Stimulated activated CD4-positive, alpha-beta T cell treated with anti-CD3 and anti-CD28 coated beads, Interleukin-4, amount 100 ng/mL, for 48 hours (primary cell): ENCODE data around the gene TRIM42.

ENCODE experiments used
- DNase-seq, 2 donors: peaks; one replicate each; pipeline ENCODE4 v3.0.0-alpha.2; 2020; ENCODE audit warnings: low read depth in 2 of 2

The TRIM42 gene

DNA sequence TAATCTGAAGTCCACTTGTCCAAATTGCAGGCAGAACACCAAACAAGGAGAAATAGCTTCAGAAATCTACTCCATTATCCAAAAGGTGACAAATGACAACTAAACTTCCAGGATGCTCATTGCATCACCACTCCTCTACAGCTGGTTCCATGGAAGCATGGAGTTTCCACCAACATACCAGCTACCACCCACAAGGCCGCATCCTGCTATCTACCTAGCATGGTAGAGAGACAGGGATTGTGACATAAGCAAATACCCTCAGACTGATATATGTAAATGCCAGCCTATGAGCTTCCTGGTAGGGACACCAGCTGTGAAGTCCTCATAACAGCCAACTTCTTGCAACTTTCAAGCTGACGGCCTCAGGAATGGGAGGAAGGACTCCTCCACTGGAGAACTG lies at the start of gene TRIM42:
Gene TRIM42, plus strand, starts transcription at position 301 of the 400 bp plus-strand sequence. CDS start 166 bp downstream, outside the sequence.
- DNase-seq, result no peak

DNA sequence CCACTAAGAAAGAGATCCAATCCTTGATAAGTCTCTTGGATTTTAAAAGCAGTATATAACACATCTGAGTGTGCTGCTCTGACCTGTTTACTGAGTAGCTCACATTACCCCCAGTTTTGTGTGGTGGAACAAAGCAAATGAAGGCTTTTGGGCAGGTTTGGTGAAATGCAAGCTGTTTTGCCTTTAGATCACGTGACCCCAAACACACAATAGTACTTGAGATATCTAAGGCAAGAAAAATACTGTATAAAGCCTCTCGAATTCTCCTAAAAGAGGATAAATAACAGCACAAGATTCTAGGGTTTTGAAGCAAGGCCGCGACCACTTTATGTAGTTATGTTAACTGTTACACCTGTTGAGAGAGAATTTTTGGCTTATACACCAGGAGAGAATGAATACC lies 49.3 kb upstream of the TRIM42 start:
- no peak for DNase-seq

DNA sequence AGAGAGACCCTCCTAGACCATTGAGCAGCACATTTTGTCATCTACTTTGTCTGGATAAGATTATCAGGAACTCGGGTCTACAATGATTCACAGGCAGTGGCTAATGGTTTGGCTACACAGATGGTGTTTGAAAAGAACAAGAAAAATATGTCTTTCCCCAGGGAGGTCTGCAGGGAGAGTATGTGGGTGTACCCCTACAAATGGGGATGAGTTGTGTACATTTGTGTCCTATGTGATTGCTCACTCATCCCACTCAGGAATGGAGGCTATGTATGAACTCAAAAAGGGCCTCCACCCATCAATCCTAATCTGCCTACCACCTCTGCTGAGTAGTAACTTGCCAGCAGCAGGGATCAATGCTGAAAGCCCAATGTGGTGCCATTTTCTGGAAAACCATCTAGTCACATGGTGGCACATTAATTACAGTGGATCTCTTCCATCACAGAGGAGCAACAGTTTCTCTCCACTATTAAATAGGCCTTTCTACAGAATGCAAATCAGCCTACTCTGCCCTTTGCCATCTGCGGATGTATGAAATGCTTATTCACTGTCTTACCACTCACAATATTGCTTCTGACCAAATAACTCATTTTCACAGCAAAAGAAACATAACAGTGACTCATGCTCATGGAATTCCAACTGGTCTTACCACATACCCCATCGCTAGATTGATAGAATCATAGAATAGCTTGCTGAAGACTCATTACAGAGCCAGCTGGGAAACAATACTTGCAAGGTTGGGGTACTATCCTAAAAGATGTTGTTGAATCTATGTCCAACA lies 48.3 kb upstream of the TRIM42 start:
- DNase-seq, result no peak

DNA sequence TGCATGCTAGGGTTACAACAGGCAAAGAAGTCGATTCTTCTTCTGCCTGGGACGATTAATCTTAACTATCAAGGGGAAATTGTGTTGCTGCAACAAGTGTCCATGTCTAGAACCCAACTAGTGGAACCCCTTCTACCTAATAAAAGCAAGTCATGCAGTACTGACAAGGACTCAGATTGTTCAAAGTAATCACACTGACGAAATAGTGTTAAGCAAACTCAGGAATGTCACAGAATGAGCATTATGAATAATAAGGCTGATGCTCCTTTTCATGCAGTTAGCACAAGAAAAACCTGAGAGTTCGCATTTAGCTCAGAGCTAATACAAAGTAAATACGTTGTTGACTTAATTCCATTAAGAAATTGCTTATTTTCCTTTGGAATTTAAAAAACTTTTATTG lies 47.5 kb upstream of the TRIM42 start:
- no peak for DNase-seq

DNA sequence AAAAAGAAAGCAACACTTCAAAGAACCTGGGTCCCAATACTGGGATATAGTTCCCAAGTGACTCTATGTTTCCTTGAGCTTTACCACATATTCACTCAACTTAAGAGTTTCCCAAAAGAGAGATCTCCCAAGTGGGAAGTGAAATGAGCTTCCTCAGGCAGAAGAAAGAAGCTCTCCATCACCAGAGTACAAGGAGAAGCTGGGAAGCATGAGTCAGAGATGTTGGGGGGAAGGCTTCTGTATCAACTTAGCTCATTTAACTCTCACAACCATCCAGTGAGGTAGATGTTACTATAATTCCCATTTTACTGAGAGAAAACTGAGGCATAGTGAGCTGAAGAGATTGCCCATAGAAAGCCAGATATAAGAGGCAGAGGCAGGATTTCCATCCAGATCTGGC lies 47.0 kb upstream of the TRIM42 start:
- no peak for DNase-seq

DNA sequence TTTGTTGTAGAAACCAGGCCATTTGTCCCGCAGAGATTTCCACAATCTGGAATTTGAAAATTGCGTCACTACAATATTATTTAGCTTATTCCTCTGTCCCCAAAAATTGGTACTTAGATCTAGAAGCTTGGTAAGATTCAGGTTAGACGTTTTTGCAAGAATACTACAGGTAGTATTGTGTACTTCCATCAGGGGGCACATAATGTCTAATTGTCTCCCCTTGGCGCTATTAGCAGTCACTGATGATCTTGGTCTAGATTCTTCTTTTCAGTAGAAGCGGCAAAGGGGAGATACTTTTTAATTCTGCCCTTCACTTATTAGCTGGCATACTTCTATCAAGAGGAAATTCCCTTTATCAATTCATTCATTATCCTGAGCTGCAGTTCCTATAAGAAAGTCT lies 42.6 kb upstream of the TRIM42 start:
- DNase-seq, result no peak

DNA sequence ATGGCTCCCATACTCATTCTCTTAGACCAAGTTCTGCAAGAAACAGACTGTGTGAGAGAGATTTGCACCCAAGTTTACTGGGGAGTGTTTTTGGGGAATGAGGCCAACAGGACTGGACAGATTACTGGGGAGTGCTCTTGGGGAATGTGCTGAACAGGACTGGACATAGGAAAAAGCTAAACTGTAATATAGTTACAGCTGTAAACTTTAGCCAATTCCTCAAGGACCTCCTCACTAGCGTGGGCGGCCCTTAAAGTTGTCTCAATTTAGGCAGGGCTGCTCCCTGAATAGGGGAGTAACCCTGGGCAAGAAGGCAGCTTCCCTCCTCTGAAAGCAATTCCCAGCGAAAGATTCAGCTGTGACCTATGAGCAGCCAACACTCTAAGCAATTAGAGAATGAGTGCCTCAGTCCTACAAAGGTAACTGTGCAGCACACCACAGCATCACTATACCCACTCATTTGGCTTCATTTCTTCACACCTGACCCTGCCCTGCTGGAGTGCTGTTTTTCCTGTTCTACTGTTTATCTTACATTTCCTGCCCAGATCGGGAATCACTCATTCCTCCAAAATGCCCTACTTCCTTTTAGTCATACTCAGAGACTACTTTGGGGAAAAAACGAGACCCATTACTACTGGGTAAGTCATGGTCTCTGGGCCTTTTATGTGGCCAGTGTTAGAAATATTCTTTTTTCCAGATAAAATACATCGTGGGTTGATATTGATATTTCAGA lies 41.3 kb upstream of the TRIM42 start:
- DNase-seq, result no peak

DNA sequence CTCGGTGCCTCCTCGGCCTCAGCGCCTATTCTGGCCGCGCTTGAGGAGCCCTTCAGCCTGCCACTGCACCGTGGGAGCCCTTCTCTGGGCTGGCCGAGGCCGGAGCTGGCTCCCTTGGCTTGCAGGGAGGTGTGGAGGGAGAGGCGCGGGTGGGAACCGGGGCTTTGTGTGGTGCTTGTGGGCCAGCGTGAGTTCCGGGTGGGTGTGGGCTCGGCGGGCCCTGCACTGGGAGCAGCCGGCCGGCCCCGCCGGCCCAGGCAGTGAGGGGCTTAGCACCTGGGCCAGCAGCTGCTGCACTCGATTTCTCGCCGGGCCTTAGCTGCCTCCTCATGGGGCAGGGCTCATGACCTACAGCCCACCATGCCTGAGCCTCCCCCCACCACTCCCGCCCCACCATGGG lies 26.6 kb upstream of the TRIM42 start:
- no peak for DNase-seq

DNA sequence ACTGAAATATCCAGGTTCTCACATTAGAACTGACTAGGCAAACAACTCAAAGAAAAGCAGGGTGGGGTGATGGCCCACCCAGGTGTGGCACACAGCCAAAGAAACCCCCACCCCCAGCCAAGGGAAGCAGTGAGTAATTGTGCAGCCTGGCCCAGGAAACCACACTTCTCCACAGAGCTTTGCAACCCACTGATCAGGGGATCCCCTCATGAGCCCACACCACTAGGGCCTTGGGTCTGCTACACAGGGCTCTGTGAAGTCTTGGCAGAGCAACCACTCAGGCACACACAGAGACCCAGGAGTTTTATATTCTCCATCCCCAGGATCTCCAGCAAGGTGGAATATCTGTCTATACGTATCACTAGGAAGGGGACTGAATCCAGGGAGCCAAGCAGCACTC lies 22.2 kb upstream of the TRIM42 start:
- no peak for DNase-seq

DNA sequence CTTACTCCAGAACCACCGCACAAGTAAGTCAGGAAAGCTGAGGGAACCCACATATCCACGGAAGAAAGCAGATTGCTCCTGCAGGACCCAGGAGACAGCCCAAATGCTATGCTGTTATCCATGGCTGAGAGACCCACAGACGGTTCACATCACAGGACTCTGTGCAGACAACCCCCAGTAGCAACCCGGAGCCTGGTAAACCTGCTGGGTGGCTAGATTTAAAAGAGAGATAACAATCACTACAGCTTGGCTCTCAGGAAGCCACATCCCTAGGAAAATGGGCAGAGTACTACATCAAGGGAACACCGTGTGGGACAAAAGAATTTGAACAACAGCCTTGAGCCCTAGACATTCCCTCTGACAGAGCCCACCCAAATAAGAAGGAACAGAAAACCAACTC lies 13.8 kb upstream of the TRIM42 start:
- DNase-seq, result no peak

DNA sequence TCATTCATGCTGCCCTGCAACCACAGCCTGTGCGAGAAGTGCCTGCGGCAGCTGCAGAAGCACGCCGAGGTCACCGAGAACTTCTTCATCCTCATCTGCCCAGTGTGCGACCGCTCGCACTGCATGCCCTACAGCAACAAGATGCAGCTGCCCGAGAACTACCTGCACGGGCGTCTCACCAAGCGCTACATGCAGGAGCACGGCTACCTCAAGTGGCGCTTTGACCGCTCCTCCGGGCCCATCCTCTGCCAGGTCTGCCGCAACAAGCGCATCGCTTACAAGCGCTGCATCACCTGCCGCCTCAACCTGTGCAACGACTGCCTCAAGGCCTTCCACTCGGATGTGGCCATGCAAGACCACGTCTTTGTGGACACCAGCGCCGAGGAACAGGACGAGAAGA lies 4.7 kb downstream of the TRIM42 start:
- DNase-seq, result no peak

DNA sequence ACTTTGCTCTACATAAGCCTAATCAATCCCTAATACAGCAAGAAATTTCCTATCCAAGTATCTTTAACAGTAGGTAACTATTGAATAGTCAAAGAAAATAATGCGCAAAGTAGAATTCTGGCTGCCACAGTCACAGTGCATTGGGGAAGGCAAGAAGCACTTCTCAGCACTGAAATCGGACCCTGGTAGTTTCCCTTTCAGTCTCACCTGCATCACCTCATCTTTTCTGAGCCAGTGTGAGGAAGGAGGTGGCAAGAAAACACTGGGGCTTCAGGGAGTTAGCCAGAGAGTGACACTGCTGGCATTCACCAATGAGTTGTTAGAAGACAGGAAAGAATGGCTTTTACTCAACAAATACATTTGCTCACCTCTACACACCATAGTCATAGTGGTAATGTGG lies 8.3 kb downstream of the TRIM42 start:
- no peak for DNase-seq

DNA sequence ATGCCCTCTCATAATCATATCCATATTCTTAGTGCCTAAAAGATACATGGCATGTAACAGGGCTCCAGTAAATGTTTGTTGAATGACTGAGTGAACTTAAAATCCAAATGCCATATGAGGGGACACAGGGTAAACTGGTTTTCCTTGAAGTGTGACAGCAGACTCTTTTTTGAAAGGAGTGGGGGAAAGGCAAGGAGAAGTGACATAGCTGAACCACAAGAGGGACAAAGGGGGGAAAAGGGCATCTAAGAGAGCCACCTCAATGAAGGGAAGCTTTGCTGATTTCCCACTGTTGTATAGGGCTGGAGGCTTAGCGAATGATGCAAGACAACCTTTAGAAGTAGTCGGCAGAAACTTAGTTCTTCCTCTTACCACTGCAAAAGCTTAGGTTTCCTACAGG lies 9.1 kb downstream of the TRIM42 start:
- no peak for DNase-seq

DNA sequence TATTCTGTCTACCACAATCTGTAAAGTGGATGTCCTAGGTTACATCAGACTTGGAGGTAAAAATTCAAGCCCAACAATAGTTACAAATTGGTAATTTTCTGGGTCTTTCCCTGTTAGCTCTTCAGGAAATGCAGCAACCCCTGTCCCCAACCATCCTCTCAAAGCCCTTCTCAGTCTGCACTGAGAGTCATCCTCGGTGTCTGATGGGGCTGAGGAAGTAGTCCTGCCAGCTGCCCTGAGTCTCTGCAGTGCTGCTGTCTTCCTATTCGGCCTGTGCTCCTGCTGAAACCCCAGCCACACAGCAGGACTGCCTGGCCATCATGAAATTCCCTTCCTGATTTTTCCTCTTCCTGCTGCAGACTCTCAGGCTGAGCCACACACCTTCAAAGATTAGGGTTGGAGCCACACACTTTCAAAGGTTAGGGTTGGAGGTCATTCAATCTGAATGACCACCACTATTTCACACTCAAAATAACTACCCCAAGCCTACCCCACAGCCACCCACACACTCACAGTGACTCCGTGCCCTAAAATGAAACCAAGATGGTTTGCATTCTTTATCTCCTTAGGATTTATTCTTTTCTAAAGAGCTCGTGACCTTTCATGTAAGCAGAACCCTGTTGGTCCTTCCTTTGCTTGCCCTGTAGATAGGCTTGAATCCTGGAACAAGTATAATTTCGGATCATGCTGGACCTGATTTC lies 17.6 kb downstream of the TRIM42 start:
- DNase-seq, result no peak

DNA sequence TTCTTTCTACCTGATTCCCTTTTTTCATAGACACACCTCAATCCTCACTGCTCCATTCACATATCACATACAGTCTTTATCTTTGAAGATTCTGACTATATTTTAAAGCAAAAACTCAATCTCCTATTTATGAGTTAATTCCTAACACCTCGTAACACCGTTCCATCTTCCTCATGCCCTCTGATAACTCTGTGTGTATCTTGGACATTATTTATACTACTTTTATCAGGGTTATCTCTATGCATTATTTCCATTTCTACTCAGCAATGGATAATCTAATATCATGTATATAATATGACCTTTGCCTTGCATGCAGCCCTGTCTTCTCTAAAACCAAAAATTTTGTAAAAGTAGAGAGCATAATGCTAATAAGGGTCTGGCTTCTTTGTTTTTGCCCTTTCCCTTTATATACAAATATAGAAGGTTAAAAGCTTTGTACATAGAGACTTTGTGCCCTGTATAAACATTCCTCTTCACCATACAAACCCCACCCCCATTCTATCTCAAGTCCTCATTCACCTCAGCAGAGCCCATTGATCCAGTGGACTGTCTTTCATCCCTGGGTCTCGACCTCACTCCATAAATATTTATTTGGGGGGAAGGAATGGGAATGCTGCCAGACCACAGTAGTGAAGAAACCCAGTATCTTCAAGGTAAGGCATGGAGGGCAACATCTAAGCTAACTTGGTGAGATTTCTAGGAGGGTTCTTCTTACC lies 21.8 kb downstream of the TRIM42 start:
- DNase-seq, result no peak

DNA sequence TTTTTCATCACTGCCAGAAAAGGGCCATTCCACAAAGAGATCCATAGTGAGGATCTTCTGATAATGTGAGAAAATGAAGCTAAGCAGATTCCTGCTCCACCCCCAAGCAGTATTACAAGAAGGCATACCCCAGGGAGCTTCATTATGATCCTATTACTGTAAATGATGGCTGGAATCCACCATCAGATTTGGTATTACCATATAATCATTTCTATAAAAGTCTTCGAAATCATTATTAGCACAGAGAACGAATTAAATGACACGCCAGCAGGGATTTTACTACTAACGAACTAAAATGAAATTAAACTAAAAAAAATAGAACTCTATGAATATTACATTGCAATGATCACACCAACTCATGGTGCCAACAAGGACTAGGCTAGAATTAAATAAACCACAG lies 24.4 kb downstream of the TRIM42 start:
- no peak for DNase-seq

DNA sequence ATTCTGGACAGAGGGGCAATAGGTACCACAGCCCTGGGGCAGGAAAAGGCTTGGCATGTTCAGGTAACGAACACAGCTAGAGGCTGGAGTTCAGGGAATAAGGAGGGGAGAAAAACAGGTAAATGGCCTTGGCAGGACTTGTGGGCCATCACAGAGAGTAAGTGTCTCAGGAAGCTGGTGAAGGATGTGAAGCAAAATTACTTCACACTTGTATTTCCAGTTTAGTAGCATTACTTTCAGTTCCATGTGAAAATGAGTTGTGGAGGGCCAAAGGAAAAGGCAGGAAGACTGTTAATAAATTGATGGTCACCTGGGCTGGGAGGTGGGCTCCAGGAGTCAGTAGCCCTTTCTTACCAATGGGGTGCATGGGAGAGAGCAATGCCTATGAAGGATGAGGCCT lies 25.6 kb downstream of the TRIM42 start:
- no peak for DNase-seq

DNA sequence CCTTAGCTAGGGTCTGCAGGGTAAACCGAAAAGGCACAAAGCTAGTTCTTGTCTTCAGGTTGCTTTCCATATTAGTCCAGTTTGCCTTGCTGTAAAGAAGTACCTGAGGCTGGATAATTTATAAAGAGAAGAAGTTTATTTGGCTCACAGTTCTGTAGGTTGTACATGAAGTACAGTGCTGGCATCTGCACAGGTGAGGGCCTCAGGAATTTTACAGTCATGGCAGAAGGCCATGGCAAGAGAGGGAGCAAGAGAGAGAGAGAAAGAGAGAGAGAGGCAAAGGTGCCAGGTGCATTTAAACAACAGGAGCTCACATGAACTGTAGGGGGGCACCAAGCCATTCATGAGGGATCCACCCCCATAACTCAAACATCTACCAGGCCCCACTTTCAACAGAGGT lies 26.9 kb downstream of the TRIM42 start:
- DNase-seq, result no peak

DNA sequence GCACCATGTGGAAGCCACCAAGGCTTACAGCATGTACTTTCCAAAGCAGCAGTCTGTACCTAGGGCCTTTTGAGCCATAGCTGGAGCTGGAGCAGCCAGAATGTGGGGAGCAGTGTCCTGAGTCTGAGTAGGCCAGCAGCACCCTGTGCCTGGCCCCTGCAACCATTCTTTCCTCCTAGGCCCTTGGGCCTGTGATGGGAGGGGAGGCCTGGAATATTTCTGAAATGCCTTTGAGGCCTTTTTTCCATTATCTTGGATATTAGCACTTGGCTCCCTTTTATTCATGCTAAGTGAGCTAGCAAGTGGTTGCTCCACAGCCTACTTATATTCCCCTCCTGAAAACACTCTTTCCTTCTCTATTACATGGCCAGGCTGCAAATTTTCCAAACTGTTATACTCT lies 28.1 kb downstream of the TRIM42 start:
- DNase-seq, result no peak

DNA sequence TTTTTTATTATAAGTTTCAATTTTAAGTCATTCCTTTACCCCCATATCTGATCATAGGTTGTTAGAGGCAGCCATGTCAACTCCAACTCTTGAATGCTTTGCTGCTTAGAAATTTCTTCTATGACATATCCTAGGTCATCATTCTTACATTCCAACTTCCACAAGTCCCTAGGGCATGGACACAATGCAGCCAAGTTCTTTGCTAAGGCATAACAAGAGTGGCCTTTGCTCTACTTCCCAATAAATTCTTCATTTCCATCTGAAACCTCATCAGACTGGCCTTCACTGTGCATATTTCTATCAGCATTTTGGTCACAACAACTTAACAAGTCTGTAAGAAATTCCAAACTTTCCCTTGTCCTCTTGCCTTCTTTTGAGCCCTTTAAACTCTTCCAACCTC lies 28.5 kb downstream of the TRIM42 start:
- no peak for DNase-seq

DNA sequence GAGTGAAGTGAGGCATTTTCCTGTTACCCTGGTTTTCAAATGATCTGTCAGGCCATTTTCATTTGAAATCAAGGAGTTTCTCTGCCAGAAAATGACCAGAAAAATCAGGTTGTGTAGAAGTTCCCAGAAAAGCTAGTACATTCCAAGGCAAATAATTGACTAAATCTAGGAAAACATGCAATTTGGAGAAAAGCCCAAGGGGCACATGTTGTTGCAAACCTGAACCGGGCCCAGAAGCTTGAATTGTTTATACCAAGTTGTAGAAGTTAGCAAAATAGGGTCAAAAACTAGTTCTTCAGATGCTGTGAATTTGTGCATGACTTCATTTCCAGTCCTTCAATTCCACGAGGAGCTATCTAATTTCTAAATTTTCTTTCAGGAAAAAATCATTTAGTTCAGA lies 31.0 kb downstream of the TRIM42 start:
- DNase-seq, result no peak

DNA sequence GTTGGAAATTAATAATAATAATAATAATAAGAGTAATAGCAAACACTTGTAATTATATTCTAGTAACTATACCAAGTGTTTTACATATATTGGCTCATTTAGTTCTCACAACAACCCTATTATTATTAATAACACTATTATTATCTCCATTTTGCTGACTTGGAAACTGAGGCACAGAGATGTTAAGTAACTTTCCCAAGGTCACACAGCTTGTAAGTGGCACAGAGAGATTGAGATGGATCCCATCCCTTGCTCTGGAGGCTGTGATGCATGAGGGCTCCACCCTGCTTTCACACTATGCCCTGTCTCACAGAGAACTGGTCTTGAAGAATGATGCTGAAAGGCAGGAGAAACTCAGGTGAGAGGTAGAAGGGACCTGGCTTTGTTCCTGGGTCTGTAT lies 31.9 kb downstream of the TRIM42 start:
- no peak for DNase-seq
